ENCODE data around the gene TMEM238L.

The TMEM238L gene

DNA sequence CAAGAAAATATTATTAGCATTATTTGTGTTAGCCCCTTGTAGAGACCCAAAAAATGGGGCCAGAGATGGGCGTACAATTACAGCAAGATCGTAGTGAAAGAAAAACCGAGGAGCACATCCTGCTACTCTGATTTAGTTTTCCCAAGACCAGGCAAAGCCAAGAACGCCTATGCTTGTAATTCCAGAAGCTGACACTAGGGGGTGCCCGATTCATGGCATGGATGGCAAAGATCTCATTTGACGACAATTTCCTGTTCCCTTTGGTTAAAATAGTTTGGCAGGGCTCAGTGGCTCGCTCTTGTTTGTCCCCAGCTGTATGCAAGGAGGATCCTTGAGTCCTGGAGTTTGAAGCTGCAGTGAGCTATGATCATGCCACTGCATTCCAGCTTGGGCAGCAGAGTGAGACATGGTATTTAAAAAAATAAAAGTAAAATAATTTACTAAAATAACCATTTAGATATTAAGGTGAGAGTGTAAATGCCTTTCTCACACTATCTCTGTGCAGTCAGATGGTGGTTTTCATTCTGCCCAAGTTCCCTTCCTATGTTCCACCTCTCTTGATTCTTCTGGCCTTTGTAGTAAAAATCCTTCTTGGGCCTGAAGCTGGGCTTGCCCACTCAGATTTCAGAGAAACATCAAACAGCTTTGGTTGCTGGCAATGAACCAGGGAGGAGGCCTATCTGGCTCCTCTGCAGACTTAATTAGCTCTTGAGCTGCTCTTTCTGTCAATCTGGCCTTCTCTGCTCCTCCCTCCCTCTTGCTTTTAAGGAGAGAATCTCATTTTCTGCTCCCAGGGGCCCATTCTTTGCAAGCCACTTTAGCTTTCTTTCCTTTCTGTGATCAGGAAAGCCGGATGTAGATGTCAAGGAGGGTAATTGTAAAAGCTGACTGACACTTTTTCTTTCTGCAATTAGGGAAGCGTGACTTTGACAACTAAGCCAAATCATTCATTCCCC lies 31.2 kb downstream of the TMEM238L start:
- FAIRE-seq: no peak

DNA sequence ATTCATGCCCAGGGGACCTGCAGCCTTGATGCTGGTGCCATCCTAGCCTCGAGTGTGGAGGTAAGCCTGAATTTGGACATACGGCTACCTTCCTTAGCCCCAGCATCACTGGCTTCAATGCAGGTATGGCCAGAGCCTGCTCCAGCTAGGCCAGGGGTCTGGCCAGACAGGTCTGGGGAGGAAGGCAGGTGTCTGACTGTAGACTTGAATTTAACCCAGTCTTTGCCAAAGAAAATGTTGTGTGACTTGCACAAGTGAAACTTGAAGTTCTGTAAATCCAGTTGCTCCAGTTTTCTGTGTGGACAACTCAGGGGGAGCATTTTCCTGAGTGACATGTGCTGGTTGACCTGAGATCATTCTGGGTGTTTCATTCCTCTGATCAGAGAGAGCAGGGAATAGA lies 32.8 kb downstream of the TMEM238L start:
- no peak for FAIRE-seq

DNA sequence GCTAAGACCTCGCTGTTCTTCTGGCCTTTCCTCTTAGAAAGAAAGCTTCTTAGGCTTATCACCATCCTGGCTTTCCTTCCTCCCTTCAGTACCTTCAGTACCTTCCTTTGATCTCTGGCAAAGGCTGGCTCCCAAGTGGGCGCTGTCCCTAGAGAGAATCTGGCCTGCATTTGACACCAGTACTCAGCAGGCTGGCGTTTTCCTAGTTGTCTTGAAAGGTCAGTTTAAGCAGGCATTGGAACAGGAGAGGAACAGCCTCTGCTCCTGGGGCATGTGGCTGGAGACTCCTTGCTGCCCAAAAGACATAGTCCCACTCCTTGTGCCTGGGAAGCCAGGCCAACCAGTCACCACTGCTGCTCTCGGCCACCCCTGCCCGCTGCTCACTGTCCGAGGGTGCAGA lies 34.1 kb downstream of the TMEM238L start:
- no peak for FAIRE-seq

DNA sequence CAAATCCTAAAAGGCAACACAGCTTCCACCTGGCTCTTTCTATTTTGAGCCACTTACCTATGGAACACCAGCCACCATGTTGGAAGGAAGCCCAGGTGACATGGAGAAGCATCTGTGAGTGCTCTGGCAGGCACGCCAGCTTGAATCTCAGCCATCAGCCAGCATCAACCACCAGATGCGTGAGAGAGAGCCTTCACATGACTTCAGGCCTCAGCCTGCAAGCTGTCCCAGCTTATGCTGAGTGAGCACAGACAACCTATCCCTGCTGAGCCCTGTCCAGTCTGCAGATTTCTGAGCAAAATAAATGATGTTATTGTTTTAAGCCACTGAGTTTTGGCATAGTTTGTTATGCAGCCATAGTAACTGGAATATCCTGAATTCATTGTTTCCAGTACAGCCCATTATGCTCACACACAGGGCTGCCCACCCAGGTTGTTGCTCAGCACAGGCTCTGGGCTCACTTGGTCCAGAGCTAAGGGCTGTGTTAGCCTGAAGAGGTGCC lies 35.1 kb downstream of the TMEM238L start:
- FAIRE-seq: no peak

DNA sequence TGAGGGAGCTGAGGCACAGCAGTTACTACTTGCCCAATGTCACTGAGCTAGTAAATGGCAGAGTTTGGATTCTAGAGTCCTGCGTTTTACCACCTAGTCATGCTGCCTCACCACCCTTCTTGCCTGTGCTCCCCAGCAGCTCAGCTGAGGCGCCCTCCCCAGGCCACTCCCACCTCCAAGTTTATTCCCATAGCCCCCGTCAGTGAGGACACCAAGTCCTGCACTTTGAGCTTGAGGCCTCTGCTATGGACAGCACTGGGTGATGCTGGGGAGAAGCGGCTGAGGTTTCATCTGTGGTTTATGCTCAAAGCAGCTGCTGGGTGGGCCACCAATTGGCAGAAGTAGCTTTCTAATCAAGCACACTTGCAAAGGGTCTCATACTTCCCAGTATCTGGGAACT lies 36.7 kb downstream of the TMEM238L start:
- no peak for FAIRE-seq

DNA sequence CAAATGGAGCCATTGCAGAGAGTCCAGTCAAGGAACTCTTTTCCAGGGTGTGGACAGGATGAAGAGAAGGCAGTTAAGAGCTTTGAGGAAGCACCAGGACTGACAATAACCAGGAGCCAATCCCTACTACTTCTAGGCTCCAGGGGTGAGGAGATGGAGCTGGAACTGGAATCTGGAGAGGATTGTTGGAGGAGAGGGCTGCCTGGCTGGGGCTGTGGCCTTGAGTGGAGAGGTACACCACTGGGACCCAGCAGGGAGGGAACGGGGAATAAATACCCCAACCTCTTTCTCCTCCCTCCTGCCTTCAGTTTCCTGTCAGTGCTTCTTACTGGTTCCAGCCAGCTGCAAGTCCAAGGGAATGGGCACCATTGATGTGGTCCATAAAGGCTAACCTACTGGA lies 41.9 kb downstream of the TMEM238L start:
- FAIRE-seq: no peak

DNA sequence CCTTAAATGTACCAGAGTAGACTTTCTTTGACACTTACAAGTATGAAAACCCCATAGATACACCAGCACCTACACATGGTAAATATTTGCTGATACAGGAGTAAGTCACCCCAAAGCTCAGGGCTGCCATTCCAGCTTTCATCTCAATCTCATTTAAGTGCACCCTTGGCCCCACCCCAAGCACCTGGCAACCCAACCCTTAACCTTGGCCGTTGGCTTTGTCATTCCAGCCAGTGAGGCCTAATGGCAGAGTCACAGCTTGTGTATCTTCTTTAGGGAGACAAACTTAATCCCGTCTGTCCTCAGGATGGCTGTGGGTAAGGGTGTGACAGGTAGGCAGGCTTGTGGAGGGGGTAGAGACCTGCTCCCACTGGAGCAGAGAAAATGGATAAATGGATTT lies 42.6 kb downstream of the TMEM238L start:
- no peak for FAIRE-seq

DNA sequence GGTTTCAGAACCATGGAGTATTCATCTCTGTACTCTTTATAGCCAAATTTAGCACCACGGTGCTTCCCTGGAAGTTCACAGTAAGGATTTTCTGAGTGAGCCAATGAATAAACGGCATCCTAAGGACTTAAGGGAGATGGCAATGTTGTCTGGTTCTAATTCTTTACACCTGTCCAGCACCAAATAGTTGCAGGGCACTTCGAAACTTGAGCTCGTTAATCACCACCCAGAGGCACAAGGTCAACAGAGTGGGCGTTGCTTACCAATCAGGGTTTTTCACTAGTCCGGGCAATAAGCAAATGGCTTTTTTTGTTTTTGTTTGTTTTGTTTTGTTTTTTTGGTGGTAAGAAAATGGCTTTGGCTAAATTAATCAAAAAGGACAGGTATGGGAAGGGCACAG lies 45.8 kb downstream of the TMEM238L start:
- no peak for FAIRE-seq

DNA sequence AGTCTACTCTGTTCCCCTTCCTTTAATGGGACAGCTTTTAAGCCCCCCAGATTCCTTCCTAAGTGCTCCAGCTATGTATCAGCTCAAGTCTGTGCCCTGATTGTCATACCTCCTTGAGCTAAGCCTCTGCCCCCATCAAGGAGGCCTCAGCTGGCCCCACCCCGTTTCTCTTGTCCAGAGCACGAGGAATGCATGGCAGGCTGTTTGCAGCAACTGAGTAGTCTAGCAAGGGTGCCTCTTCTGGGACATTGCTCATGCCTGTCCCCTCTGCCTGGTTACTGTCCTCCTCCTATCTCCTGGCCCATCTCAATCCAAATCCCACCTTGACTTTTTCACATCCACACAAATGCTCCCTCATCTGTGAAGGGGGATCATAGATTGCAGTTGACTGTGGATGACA lies 46.3 kb downstream of the TMEM238L start:
- FAIRE-seq: no peak

DNA sequence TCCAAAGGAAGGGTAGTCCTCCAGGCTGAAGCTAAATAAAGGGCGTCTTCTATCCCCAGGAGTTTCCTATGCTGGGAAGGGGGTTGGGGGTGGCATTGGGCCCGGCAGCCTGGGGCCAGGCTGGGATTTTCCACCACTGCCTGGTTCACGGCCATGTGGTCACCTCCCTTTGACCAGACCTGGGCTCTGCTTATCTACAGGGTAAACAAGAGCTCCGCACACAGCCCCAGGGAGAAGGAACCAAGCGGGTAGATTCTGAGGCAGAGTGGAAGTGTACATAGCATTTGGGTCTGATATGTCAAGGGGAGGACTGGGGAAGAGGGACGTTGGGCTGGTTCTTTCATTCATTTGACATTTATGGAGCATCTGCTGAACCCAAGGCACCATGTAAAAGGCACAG lies 46.8 kb downstream of the TMEM238L start:
- no peak for FAIRE-seq

DNA sequence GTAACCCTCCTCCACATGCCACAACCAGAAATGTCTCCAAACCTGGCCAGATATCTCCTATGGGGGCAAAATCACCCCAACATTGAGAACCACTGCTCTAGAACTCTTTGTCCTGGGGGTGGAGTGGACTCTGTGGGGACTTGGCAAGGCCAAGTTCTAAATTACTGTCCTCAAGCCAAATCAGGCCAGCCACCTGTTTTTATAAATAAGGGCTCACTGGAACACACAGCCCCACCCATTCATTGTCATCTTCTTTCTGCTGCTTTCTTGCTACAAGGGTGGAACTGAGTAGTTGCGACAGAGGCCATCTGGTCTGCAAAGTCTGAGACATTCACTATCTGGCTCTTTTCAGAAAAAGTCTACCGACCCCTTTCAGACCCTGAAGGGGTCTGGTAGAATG lies 47.3 kb downstream of the TMEM238L start:
- FAIRE-seq: no peak

DNA sequence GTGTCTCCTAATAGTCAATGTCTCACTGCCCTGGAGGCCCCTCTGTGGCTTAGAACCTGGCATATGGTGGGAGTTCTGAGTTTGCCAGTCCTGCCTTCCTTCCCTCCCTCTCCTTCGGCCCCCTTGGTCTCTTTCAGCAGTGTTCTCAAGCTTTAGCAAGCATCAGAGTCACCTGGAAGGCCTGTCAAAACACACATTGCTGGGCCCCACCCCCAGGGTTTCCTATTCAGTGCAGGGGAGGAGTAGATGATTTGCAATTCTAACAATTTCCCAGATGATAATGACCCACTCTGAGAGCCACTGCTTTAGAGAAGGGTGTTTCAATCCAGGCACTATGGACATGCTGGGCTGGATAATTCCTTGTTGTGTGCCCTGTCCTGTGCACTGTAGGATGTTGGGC lies 47.7 kb downstream of the TMEM238L start:
- FAIRE-seq: no peak

DNA sequence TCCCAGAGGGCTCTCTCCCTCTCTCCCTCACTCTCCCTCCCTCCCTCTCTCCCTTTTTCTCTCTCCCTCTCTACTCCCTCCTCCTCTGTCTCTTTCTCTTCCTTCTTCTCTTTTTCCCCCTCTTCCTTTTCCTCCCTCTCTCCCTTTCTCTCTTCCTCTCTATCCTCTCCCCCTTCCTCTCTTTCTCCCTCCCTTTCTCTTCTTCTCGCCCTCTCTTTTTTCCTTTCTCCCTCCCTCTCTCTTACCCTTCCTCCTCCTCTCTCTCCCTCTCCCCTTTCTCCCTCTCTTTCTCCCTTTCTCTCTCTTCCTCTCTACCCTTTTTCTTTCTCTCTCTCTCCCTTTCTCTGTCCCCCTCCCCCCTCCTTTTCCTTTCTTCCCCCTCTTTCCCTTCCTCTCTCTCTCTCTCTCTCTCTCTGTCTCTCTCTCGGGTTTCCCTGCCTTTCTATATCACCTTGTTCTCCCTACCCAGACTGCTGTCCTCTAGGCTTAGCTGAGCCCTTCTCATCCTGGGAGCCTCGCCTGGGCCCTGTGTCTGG lies 48.2 kb downstream of the TMEM238L start:
- no peak for FAIRE-seq

DNA sequence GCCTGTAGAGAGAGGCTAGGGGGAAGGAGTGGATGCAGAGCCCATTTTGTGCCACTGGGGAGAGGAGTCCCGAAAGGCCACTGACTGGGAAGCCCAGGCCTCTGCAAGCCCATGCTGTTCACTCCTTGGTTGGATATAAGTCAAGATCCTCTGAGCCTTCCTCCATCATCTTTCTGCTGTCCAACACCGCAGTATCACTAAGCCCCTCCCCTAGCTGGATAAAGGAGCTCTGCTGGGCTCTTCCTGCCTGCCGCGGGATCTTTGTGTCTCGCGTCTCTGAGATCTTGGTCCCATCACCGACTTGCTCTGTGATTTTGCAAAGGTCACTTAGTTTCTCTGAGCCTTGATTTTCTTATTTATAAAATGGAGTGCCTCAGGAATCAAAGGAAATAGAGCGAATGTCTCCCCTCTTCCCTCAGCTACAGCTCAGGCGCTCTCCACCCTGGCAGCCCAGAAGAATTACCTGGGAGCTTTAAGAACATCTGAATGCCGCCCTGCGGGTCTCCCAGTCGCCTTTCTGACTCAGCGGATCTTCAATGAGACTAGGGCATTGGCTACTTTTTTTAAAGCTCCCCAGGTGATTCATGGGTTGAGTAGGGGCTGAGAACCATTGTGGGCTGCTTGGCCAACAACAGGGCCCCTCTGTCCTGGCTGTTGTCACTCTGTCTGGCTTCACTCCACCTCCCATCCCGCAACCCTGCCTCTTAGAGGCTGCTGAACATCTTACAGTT lies 48.9 kb downstream of the TMEM238L start:
- FAIRE-seq: no peak

DNA sequence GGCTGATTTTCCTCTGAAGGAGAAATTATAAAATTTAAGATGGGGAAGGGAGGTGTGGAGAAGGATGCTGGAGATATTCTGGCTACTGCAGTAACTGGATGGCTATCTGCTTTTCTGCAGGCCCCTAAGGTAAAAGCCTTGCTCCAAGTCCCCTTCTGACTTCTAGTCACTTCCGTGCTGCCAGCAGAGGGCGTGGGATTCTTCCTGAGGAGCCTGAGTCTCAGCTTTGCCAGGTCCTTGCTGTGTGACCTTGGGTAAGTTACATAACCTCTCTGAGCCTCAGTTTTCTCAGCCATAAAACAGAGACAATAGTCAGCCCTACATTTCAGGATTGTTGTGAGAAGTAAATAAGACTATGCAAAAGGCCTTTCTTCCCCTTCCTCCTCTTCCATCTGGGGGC lies 49.8 kb downstream of the TMEM238L start:
- no peak for FAIRE-seq

DNA sequence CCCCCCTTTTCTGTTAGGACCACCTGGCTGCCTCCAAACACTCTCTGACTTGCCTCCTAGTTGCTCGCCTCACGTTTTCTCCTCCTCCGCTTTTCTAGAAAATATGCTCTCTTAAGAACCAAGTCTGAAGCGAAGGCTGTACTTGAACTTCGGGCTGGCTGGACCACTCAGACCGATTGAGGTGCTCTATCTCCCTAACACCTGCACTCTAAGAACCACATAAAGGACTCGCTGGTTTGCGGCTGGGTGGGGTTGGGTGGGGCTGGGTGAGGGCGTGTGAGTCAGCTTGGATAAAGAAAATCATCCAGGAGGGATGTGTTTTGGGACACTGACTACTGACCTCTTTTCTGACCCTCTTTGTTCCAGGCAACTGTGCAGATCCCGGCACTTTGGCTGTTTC lies 51.2 kb downstream of the TMEM238L start:
- no peak for FAIRE-seq

DNA sequence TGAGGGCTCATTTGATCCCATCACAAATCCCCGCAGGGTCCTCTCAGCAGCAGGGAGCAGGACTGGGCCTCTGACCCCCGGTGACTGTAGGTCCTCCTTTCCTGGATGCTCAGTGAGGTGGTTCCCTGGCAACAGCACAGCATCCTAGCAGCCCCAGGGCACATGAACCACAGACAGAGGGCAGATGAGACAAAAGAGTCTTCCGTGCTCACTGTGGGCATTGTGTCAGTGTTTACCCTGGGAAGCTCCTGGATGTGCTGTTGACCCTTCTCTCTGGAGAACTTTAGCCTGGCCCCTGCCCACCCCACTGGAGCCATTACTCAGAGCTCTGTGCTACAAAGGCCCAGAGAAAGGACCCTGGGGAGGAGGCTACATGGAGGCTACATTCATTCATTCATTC lies 52.3 kb downstream of the TMEM238L start:
- no peak for FAIRE-seq

DNA sequence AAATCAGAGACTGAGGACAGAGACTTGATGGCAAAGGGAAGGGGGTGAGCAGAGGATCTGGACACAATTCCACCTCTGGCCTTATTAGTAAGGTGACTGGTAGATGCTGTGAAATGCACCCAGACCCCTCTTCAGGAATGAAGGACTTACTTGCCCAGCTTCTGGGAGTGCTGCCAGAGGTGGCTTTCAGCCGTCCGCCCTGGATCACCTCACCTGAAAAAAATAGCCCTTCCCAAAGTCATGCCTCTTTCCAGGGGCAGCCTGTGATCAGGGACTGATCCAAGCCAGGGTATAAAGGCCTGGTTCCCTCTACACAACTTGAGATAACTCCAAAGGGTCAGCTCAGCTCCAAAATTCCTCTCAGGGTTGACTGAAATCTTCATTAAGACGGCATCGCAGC lies 53.7 kb downstream of the TMEM238L start:
- FAIRE-seq: no peak

DNA sequence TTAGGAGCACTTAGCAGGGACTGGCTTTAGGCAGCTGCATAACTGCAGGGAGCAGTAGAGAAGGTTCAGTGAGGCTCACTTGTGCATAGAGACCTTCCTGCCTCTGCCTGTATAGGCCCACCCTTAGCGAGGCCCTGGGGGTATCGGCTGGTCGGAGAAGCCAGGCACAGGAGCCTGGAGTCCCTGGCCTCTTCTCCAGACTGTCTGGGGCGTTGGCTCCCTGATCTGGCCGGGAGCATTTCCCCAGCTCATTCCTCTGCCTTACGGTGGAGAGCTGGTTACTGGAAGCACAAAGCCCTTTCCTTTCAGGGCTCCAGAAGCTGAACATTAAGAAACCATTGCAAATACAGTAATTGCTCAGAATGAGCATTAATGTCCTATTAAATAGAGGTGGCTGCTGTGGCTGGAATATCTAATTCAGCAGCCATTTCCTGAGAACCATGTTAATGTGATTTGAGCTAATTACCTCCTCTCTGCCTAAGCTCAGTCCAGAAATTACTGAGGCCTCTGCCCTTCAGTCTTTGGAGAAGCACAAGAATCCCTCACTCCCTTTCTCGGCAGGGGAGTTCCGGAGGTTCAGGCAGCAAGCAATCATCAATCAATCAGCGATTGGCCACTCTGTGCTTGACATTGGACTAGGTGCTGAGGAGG lies 55.2 kb downstream of the TMEM238L start:
- no peak for FAIRE-seq

DNA sequence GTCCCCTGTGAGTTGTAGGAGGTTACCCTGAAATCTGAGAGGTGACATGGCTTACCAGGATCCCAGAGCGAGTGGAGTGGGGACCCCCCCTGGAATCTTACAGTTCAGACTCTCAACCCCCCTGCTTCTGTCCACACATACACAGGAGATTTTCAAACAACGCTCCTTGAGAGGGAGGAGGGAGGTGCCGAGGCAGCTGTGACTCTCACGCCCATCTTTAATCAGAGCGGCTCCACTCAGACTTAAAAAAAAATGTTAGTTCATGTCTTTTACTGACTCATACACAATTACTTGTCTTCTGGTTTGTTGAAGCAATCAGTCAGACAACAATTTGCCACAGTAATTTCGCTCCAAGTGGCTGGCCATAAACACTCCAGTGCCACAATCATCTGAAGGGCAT lies 58.7 kb downstream of the TMEM238L start:
- FAIRE-seq: no peak
